Suprapubic skin (tissue), 4 donors: ENCODE measurements around the gene ZNF385D. TPM values are rescaled to one million over a fixed set of nuclear protein-coding genes. Genes with fewer than 3 reads are reported as not detected.

ENCODE experiments used
- DNase-seq, 2 donors: peaks; one replicate each; pipeline ENCODE4 v3.0.0-alpha.2; 2019; ENCODE audit warnings: low spot score in 2 of 2
- H3K27ac ChIP-seq: fragments of 200-600 bp; sonication (generic); one replicate; pipeline ENCODE4 v1.5.1; 2019
- H3K27me3 ChIP-seq: fragments of 200-600 bp; sonication (generic); one replicate; pipeline ENCODE4 v1.5.1; 2019
- H3K36me3 ChIP-seq: fragments of 200-600 bp; sonication (generic); one replicate; pipeline ENCODE4 v1.5.1; 2019
- H3K4me1 ChIP-seq: fragments of 200-600 bp; sonication (generic); one replicate; pipeline ENCODE4 v1.5.1; 2019
- H3K4me3 ChIP-seq: fragments of 200-600 bp; sonication (generic); one replicate; pipeline ENCODE4 v1.5.1; 2019; ENCODE audit warnings: mild to moderate bottlenecking
- H3K9me3 ChIP-seq: fragments of 200-600 bp; sonication (generic); one replicate; pipeline ENCODE4 v1.5.1; 2019
- CTCF ChIP-seq, 2 donors: fragments of 200-600 bp in 1 of 2; fragments of 450-650 bp in 1 of 2; sonication (generic) in 1 of 2; IDR thresholded peaks; one replicate each; pipeline ENCODE4 v1.5.1; 2016 to 2019; ENCODE audit warnings: antibody characterized with exemption in 2 of 2, mild to moderate bottlenecking in 1 of 2, moderate library complexity in 1 of 2
- EP300 ChIP-seq: sonication (generic); formaldehyde crosslinking; IDR thresholded peaks from one replicate; pipeline ENCODE4 v1.6.1; 2017; ENCODE audit warnings: antibody characterized with exemption
- POLR2A ChIP-seq, 2 donors: fragments of 450-650 bp; IDR thresholded peaks; one replicate each; pipeline ENCODE4 v1.6.1; 2017; ENCODE audit warnings: antibody characterized with exemption in 2 of 2, mild to moderate bottlenecking in 2 of 2, moderate library complexity in 2 of 2
- POLR2AphosphoS5 ChIP-seq, 3 donors: sonication (generic); formaldehyde crosslinking; IDR thresholded peaks; one replicate each; pipeline ENCODE4 v1.6.1; 2017; ENCODE audit warnings: antibody characterized with exemption in 3 of 3
- WGBS: methylation state at CpG from one replicate; pipeline ENCODE4 v1.1.5; 2018; 5-methylcytosine and 5-hydroxymethylcytosine counted together
- total RNA-seq, 4 donors: library from RNA; depleted of rRNA; stranded (reverse); fragments of >200 nt; gene quantifications; one replicate each; pipeline ENCODE4 v1.1.0, GENCODE V29; 2016

Gene ZNF385D
- total RNA-seq, 4 donors from 2014 or later, result 0.86 to 3.7 (median 1.6) TPM

- Histone ChIP-seq H3K9me3 (no peaks in the 10 kb centered on the region), H3K4me3 (no peak overlapping the region), H3K4me1 (peaks cover 7% of the 10 kb centered on the region), H3K36me3 (no peaks in the 10 kb centered on the region), H3K27ac (no peak overlapping the region), H3K27me3 (no peaks in the 10 kb centered on the region)
- WGBS, result 23% methylated on average over 3 of the region's 3 CpGs
- DNase-seq, result no peak
- TF ChIP-seq POLR2AphosphoS5 (IDR thresholded peaks at IDR 0.05), result no peak
- TF ChIP-seq CTCF (IDR thresholded peaks at IDR 0.05), result peak; percentile 9 to 43
Measured at GRCh38 chr3:21752749-21753347, 1.8 kb upstream of the ZNF385D start.

- TF ChIP-seq POLR2A (IDR thresholded peaks at IDR 0.05), result no peak
- no peak for TF ChIP-seq EP300
- no peak for TF ChIP-seq POLR2AphosphoS5 (IDR thresholded peaks at IDR 0.05)
- TF ChIP-seq CTCF (IDR thresholded peaks at IDR 0.05), result no peak
- 35% methylated on average over 5 of the region's 6 CpGs for WGBS
- H3K27ac ChIP-seq, result peak overlapping the region; percentile 74
- no peak for DNase-seq
- no peaks in the 10 kb centered on the region for H3K36me3 ChIP-seq
- peaks cover 7% of the 10 kb centered on the region for H3K4me1 ChIP-seq
- no peaks in the 10 kb centered on the region for H3K27me3 ChIP-seq
- H3K4me3 ChIP-seq, result peak overlapping the region; percentile 43
- no peaks in the 10 kb centered on the region for H3K9me3 ChIP-seq
Measured at GRCh38 chr3:21751886-21752285, 876 bp upstream of the ZNF385D start.

- H3K27me3 ChIP-seq, result no peaks in the 10 kb centered on the region
- TF ChIP-seq POLR2AphosphoS5 (IDR thresholded peaks at IDR 0.05), result no peak
- TF ChIP-seq POLR2A (IDR thresholded peaks at IDR 0.05), result no peak
- no peak for TF ChIP-seq CTCF (IDR thresholded peaks at IDR 0.05)
- no peak for TF ChIP-seq EP300
- WGBS, result 22% methylated on average over 8 of the region's 8 CpGs
- H3K27ac ChIP-seq, result peak overlapping the region; percentile 74
- H3K4me3 ChIP-seq, result peak overlapping the region; percentile 43
- DNase-seq, result no peak
- H3K9me3 ChIP-seq, result no peaks in the 10 kb centered on the region
- H3K4me1 ChIP-seq, result peaks cover 7% of the 10 kb centered on the region
- no peaks in the 10 kb centered on the region for H3K36me3 ChIP-seq
Measured at GRCh38 chr3:21750080-21750696, 822 bp downstream of the ZNF385D start.

- Histone ChIP-seq H3K4me3 (peak overlapping the region; percentile 43), H3K4me1 (peaks cover 7% of the 10 kb centered on the region), H3K36me3 (no peaks in the 10 kb centered on the region), H3K27ac (no peak overlapping the region), H3K27me3 (no peaks in the 10 kb centered on the region), H3K9me3 (no peaks in the 10 kb centered on the region)
- TF ChIP-seq EP300 (no peak), POLR2AphosphoS5 (IDR thresholded peaks at IDR 0.05) (no peak), POLR2A (IDR thresholded peaks at IDR 0.05) (no peak), CTCF (IDR thresholded peaks at IDR 0.05) (no peak)
- no peak for DNase-seq
- WGBS, result 72% methylated on average over 5 of the region's 5 CpGs
Measured at GRCh38 chr3:21747966-21748555, 2.9 kb downstream of the ZNF385D start.

- peaks cover 7% of the 10 kb centered on the region for H3K4me1 ChIP-seq
- H3K27ac ChIP-seq, result no peak overlapping the region
- no peak for TF ChIP-seq POLR2AphosphoS5 (IDR thresholded peaks at IDR 0.05)
- TF ChIP-seq POLR2A (IDR thresholded peaks at IDR 0.05), result no peak
- TF ChIP-seq EP300, result no peak
- H3K27me3 ChIP-seq, result no peaks in the 10 kb centered on the region
- H3K4me3 ChIP-seq, result peak overlapping the region; percentile 43
- whole genome bisulfite sequencing, result 36% methylated on average over 3 of the region's 3 CpGs
- DNase-seq, result no peak
- H3K9me3 ChIP-seq, result no peaks in the 10 kb centered on the region
- no peaks in the 10 kb centered on the region for H3K36me3 ChIP-seq
Measured at GRCh38 chr3:21747376-21747775, 3.6 kb downstream of the ZNF385D start.
